K562 (cell line): ENCODE measurements around the gene UGT8. TPM values are rescaled to one million over a fixed set of nuclear protein-coding genes. Genes with fewer than 3 reads are reported as not detected.

Experiments
- ZNF699 ChIP-seq: fragments of 250-450 bp; sonication (Bioruptor Pico); IDR thresholded peaks from 2 replicates; pipeline ENCODE4 v1.8.0; 2021; ENCODE audit warnings: mild to moderate bottlenecking, moderate library complexity; ENCODE audit not compliant: insufficient replicate concordance
- polyA plus RNA-seq, 8 experiments: library from polyadenylated mRNA; depleted of rRNA in 4 of 8; stranded (reverse) in 5 of 8; unstranded in 3 of 8; fragments of >200 nt; fragmentation: Nextera tagmentation in 2 of 8; fragmentation: Illumina TruSeq in 1 of 8; extraction: Ambion mirVana in 2 of 8; extraction: Trizol in 1 of 8; gene quantifications; 2 replicates each; pipeline versions ENCODE4 v1.2.1 to v1.2.3, GENCODE V29; 2011 to 2014; ENCODE audit warnings: inconsistent platforms in 1 of 8, missing spikeins in 1 of 8
- total RNA-seq, 7 experiments: library from RNA; depleted of rRNA in 6 of 7; stranded (reverse); fragments of >200 nt in 6 of 7; fragmentation: Illumina TruSeq in 2 of 7; extraction: Trizol in 2 of 7; gene quantifications; 2 replicates each; pipeline versions ENCODE4 v1.2.1 to v1.2.3, GENCODE V29; 2011 to 2021; ENCODE audit warnings: low replicate concordance in 1 of 7
- TF ChIP-seq, protein P1 (sequence below): fragments of 200-600 bp; sonication (generic); IDR thresholded peaks from one replicate; pipeline ENCODE4 v1.6.1; 2012; ENCODE audit warnings: mild to moderate bottlenecking, low read depth, low read length, inconsistent platforms
- TF ChIP-seq, protein P2 (sequence below): sonication (generic); formaldehyde crosslinking; IDR thresholded peaks from 2 replicates; pipeline ENCODE4 v1.8.1; 2023; ENCODE audit warnings: mild to moderate bottlenecking, missing genetic modification reagents

UGT8 gene
- total and polyA plus RNA-seq, 9 of the 15 experiments (the other 6 are each of a cell fraction or from before 2014, with no cell fraction given) = 3.0 to 10.7 (median 6.0) TPM

GRCh38 chr4:114688059-114688458, 89.5 kb downstream of the UGT8 start (continued):
- TF ChIP-seq, protein P1, sequence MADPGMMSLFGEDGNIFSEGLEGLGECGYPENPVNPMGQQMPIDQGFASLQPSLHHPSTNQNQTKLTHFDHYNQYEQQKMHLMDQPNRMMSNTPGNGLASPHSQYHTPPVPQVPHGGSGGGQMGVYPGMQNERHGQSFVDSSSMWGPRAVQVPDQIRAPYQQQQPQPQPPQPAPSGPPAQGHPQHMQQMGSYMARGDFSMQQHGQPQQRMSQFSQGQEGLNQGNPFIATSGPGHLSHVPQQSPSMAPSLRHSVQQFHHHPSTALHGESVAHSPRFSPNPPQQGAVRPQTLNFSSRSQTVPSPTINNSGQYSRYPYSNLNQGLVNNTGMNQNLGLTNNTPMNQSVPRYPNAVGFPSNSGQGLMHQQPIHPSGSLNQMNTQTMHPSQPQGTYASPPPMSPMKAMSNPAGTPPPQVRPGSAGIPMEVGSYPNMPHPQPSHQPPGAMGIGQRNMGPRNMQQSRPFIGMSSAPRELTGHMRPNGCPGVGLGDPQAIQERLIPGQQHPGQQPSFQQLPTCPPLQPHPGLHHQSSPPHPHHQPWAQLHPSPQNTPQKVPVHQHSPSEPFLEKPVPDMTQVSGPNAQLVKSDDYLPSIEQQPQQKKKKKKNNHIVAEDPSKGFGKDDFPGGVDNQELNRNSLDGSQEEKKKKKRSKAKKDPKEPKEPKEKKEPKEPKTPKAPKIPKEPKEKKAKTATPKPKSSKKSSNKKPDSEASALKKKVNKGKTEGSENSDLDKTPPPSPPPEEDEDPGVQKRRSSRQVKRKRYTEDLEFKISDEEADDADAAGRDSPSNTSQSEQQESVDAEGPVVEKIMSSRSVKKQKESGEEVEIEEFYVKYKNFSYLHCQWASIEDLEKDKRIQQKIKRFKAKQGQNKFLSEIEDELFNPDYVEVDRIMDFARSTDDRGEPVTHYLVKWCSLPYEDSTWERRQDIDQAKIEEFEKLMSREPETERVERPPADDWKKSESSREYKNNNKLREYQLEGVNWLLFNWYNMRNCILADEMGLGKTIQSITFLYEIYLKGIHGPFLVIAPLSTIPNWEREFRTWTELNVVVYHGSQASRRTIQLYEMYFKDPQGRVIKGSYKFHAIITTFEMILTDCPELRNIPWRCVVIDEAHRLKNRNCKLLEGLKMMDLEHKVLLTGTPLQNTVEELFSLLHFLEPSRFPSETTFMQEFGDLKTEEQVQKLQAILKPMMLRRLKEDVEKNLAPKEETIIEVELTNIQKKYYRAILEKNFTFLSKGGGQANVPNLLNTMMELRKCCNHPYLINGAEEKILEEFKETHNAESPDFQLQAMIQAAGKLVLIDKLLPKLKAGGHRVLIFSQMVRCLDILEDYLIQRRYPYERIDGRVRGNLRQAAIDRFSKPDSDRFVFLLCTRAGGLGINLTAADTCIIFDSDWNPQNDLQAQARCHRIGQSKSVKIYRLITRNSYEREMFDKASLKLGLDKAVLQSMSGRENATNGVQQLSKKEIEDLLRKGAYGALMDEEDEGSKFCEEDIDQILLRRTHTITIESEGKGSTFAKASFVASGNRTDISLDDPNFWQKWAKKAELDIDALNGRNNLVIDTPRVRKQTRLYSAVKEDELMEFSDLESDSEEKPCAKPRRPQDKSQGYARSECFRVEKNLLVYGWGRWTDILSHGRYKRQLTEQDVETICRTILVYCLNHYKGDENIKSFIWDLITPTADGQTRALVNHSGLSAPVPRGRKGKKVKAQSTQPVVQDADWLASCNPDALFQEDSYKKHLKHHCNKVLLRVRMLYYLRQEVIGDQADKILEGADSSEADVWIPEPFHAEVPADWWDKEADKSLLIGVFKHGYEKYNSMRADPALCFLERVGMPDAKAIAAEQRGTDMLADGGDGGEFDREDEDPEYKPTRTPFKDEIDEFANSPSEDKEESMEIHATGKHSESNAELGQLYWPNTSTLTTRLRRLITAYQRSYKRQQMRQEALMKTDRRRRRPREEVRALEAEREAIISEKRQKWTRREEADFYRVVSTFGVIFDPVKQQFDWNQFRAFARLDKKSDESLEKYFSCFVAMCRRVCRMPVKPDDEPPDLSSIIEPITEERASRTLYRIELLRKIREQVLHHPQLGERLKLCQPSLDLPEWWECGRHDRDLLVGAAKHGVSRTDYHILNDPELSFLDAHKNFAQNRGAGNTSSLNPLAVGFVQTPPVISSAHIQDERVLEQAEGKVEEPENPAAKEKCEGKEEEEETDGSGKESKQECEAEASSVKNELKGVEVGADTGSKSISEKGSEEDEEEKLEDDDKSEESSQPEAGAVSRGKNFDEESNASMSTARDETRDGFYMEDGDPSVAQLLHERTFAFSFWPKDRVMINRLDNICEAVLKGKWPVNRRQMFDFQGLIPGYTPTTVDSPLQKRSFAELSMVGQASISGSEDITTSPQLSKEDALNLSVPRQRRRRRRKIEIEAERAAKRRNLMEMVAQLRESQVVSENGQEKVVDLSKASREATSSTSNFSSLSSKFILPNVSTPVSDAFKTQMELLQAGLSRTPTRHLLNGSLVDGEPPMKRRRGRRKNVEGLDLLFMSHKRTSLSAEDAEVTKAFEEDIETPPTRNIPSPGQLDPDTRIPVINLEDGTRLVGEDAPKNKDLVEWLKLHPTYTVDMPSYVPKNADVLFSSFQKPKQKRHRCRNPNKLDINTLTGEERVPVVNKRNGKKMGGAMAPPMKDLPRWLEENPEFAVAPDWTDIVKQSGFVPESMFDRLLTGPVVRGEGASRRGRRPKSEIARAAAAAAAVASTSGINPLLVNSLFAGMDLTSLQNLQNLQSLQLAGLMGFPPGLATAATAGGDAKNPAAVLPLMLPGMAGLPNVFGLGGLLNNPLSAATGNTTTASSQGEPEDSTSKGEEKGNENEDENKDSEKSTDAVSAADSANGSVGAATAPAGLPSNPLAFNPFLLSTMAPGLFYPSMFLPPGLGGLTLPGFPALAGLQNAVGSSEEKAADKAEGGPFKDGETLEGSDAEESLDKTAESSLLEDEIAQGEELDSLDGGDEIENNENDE = no peak
- TF ChIP-seq, protein P2, sequence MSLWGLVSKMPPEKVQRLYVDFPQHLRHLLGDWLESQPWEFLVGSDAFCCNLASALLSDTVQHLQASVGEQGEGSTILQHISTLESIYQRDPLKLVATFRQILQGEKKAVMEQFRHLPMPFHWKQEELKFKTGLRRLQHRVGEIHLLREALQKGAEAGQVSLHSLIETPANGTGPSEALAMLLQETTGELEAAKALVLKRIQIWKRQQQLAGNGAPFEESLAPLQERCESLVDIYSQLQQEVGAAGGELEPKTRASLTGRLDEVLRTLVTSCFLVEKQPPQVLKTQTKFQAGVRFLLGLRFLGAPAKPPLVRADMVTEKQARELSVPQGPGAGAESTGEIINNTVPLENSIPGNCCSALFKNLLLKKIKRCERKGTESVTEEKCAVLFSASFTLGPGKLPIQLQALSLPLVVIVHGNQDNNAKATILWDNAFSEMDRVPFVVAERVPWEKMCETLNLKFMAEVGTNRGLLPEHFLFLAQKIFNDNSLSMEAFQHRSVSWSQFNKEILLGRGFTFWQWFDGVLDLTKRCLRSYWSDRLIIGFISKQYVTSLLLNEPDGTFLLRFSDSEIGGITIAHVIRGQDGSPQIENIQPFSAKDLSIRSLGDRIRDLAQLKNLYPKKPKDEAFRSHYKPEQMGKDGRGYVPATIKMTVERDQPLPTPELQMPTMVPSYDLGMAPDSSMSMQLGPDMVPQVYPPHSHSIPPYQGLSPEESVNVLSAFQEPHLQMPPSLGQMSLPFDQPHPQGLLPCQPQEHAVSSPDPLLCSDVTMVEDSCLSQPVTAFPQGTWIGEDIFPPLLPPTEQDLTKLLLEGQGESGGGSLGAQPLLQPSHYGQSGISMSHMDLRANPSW = no peak
- no peak for TF ChIP-seq ZNF699 (CRISPR knock-in tag)
